Bronchial epithelial cell (primary cell): Measurements from ENCODE around the gene UQCRQ. TPM values are rescaled to one million over a fixed set of nuclear protein-coding genes. Genes with fewer than 3 reads are reported as not detected.

Experiments used
- DNase-seq: peaks from one replicate; pipeline ENCODE4 v3.0.0-alpha.2; 2010; ENCODE audit warnings: low read depth
- FAIRE-seq: peaks from 2 replicates; lab custom pipeline; 2011; peaks lifted over from hg19 to GRCh38; lab: Jason Lieb, UNC
- H3K27me3 ChIP-seq: 2 replicates; pipeline ENCODE4 v1.5.1; 2011; ENCODE audit warnings: low read length; ENCODE audit not compliant: control insufficient read depth, insufficient read depth
- H3K36me3 ChIP-seq: 2 replicates; pipeline ENCODE4 v1.5.1; 2011; ENCODE audit warnings: low read length; ENCODE audit not compliant: control insufficient read depth, insufficient read depth
- H3K4me3 ChIP-seq: 2 replicates; pipeline ENCODE4 v1.5.1; 2011; ENCODE audit warnings: mild to moderate bottlenecking, low read depth, low read length, control low read depth
- CTCF ChIP-seq: IDR thresholded peaks from 2 replicates; pipeline ENCODE4 v1.5.1; 2011; ENCODE audit warnings: mild to moderate bottlenecking, moderate library complexity, low read length, control low read depth, inconsistent platforms; ENCODE audit not compliant: insufficient read depth, severe bottlenecking
- total RNA-seq: library from RNA; depleted of rRNA; stranded (reverse); fragments of >200 nt; gene quantifications from 2 replicates; pipeline ENCODE4 v1.2.1, GENCODE V29; 2014

UQCRQ gene
- total RNA-seq, 1 donor from 2014 or later, result 78.2 TPM

- no peak for TF ChIP-seq CTCF
- DNase-seq, result no peak
- H3K27me3 ChIP-seq, result no peaks in the 10 kb centered on the region
- FAIRE-seq, result no peak
- peaks cover 17% of the 10 kb centered on the region for H3K36me3 ChIP-seq
- no peak within 1 kb of the TSS for H3K4me3 ChIP-seq
Observed at GRCh38 chr5:132873119-132873929, 6.9 kb downstream of the UQCRQ start, which contains the start of gene LEAP2. TSS of gene LEAP2 (plus strand) at chr5:132873668. CDS start at chr5:132873695, 27 bp downstream.

GRCh38 chr5:132873930-132874271 lies 7.5 kb downstream of the UQCRQ start:
- peaks cover 17% of the 10 kb centered on the region for H3K36me3 ChIP-seq
- TF ChIP-seq CTCF, result no peak
- no peak for FAIRE-seq

GRCh38 chr5:132876020-132876759 lies 9.7 kb downstream of the UQCRQ start:
- DNase-seq, result no peak
- no peak overlapping the region for H3K4me3 ChIP-seq
- H3K27me3 ChIP-seq, result no peaks in the 10 kb centered on the region
- TF ChIP-seq CTCF, result no peak
- H3K36me3 ChIP-seq, result peaks cover 25% of the 10 kb centered on the region
- FAIRE-seq, result no peak

More at GRCh38 chr5:132873930-132874271, 7.5 kb downstream of the UQCRQ start:
- H3K27me3 ChIP-seq, result no peaks in the 10 kb centered on the region
- H3K4me3 ChIP-seq, result no peak overlapping the region
- no peak for DNase-seq

- FAIRE-seq (no peak), DNase-seq (no peak)
- no peak overlapping the region for H3K4me3 ChIP-seq
- TF ChIP-seq CTCF, result no peak
- H3K27me3 ChIP-seq, result no peaks in the 10 kb centered on the region
- peaks cover 26% of the 10 kb centered on the region for H3K36me3 ChIP-seq
Observed at GRCh38 chr5:132877466-132877865, 11.0 kb downstream of the UQCRQ start.

- H3K36me3 ChIP-seq, result peaks cover 26% of the 10 kb centered on the region
- no peak for DNase-seq
Observed at GRCh38 chr5:132877938-132878337, 11.5 kb downstream of the UQCRQ start.

More at GRCh38 chr5:132877938-132878337, 11.5 kb downstream of the UQCRQ start:
- no peak for TF ChIP-seq CTCF
- FAIRE-seq, result no peak
- Histone ChIP-seq H3K4me3 (no peak overlapping the region), H3K27me3 (no peaks in the 10 kb centered on the region)
